HG03558 (cell line): ENCODE data around the gene A2M.

Source experiments
- ATAC-seq: cut with Tn5 transposase; IDR thresholded peaks from one replicate; pipeline ENCODE4 v1.9.1; 2021; ENCODE audit warnings: moderate number of reproducible peaks; ENCODE audit not compliant: unreplicated experiment; ENCODE audit errors: extremely low read depth

The A2M gene

DNA sequence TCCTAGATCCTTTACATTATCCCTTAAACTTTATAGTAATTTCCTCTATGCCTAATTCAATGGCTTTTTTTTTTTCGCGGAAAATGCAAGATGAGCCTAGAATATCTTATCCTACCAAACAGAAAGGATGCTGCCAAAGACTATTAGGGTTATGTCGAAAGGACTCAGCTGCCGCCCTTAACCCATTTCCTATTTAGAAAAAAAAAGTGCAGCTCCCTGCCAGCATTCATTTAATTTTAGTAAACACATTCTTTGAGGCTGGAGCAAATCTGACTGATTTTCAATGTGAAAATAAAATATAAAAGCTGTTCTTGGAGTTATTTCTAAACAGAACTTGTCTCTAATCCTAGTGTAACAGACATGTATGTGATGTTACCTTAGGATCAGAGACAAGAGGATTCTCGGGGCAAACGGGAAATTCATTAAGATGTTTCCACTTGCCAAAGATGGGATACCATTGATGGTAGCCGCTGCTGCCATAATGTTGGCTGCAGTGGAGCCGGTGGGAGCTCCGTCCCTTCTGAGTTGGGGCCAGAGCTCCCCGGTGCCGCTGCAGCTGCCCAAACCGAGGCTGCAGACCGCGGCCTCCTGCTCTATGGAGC lies 8.2 kb upstream of the A2M start:
- no peak for ATAC-seq

DNA sequence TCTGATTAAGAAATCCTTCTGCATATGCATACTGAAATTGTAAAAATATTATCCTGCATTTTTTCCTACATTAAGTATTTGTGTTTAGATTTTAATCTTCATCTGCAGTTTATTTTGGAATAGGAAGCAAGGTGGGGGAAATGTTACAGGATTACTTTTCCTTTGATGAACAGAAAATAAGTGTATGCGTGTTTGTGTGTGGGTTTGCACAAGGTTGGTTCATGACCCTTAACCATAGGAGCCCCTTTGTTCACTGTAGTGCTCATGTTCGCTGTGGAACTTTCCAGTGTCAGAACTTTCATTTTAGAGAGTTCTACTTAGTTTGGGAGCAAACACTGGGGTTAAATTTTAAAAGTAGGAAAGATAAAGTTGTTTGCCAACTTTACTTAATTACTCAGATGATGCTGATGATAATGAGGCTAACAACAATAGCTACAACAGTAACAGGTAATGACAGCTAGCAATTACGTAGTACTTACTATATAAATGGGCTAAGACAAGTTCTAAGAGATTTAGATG lies 6.4 kb upstream of the A2M start:
- ATAC-seq, result no peak

DNA sequence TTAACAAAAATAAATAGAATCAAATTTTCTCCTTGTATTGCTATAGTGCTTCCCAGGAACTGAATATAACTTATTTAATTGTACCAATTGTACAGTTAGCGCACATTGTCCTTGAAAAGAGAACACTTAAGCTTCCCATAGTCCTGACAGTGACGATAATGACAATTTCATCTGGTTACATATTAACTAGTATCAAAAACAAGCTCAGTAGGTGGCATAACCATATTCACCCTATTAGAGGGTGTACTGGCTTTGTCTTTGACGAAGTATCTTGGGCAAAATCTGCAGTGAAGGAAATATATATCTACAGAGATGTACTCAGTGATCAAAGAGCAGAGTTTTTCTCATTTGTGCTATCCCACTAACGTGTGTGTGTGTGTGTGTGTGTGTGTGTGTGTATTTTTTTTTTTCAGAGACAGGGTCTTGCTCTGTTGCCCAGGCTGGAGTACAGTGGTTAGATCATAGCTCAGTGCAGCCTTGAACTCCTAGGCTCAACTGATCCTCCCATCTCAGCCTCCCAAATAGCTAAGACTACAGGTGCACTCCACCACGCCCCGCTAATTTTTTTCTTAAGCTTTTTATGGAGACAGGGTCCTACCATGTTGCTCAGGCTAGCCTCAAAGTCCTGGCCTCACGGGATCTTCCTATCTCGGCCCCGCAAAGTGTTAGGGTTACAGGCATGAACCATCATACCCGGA lies 4.9 kb upstream of the A2M start:
- ATAC-seq, result no peak

DNA sequence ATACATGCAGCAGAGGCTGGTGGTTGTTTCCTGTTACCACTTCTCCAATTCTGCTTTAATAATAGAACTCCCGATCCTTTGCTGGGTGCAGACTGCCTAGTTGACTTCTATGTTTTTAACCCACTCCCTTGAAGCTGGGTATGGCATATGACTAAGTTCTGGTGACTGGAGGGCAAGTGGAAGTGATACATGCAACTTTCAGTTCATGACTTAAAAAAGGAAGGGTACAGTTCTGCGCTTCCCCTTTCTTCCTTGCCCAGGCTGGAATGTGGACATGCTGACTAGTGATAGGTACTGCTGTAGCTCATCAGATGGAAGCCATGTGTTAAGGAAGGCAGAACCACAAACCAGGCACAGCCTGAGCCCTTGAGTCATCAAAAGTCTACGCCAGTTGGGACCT lies 2.4 kb upstream of the A2M start:
- no peak for ATAC-seq

- no peak for ATAC-seq
Measured at GRCh38 chr12:9114946-9115345, 773 bp downstream of the A2M start.

- no peak for ATAC-seq
Measured at GRCh38 chr12:9113987-9114309, 1.8 kb downstream of the A2M start.

DNA sequence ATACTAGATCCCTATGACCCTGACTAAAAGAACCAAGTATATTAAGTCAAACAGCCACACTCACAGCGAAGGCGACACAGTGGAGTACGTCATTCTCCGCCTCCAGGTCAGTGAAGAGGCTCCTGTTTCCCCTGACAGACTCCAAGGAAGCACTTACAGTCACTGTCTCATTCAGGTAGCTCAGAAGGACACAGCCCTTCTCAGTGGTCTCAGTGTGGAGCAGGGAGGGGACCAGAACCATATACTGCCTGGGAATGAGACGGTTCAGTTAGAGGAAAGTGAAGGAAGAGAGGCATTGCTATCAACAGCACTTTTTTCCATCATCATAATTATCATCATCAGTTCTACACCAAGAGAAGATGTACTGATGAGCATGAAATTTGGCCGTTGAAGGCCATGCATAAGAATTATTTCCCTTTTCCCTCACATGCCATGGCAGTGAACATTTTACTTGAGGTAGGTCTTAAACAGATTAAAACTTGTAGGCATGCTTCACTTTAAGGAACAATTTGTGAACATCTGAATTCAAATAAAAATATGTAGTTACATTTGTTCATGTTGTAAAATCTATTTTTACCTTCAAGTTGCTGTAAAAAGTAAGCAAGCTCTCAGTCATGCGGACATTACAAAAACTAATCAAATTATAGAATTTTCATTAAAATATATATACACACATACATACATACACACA lies 2.3 kb downstream of the A2M start:
- ATAC-seq, result no peak

DNA sequence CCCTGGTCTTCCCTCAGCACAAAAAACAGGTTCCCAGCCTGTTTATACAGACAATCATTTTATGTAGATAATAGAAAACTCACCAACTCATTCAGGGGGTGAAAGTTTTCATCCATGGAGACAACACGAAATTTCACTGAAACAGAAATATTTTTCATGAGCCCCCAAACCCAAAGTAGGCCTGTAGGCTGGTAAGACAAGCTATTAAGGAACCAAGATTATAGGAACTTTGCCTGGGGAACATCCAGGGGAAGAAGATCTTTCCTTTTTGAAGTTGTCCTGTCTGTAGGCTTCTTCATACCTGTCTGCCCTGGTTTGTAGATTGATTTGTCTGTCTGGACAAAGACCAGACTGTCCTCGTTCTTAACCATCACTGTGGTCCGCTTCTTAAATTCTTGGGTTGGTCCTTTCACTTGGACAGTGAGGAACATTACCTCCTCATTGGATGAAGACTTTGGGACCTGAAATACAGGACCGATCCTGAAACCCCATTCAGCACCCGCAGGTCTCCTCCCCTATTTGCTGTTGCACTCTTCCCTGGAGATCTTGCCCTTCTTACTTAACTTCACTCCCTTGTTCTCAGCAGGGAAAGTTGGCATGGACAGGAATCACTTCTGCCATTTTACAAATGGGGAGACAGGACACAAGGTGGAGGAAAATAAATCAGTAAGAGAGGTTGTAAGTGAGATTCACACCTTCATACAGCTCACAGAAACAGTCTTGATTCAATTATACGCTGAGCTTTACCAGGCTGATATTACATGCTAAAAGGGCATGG lies 3.5 kb downstream of the A2M start:
- no peak for ATAC-seq

- ATAC-seq, result no peak
Measured at GRCh38 chr12:9111525-9111924, 4.2 kb downstream of the A2M start.

DNA sequence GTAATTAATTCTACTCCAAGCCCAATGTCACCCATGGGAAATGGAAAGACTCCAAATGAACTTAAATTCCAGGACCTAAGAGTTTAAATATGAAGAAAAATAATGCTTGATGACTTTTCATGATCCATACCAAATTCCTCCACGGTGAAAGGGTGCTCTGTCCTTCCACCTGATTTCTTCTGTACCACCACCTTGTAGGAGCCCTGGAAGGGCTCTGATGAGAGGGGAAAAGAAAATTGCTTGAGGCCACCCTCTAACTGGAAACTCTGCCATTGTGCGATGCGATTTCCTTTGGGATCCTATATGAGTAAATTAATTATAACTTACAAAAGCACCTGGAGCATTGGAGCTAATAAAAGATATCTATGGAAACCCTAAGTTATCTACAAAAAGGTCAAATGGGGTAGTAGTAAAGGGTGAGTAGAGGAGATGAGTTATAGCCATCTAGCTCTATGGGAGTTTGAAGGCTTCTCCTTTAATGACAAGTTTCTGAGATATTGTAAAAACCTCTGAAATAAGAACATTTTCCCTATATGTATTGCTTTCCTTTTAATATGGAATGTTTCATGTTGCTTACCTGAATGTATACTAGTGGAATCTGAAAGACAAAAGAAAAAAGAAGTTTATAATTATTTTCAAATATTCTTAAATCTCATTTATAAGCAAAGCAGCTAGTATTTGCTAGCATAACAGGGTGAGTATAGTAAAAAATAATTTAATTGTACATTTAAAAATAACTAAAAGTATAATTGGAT lies 5.8 kb downstream of the A2M start:
- no peak for ATAC-seq

DNA sequence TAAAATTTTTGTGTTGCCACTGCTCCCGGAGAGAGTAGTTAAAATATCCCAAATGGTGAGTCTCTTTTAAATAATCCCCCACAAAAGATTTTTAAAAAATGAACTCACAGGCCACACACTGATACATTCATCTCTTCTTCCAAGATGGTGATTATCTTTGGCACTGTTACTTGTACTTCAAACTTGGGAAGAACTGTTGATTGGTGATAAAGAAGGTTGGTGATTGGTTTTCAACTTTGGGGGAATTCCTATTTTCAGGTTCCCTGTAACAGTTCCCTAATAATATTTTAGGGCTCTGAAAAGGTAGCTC lies 6.6 kb downstream of the A2M start:
- ATAC-seq, result no peak

DNA sequence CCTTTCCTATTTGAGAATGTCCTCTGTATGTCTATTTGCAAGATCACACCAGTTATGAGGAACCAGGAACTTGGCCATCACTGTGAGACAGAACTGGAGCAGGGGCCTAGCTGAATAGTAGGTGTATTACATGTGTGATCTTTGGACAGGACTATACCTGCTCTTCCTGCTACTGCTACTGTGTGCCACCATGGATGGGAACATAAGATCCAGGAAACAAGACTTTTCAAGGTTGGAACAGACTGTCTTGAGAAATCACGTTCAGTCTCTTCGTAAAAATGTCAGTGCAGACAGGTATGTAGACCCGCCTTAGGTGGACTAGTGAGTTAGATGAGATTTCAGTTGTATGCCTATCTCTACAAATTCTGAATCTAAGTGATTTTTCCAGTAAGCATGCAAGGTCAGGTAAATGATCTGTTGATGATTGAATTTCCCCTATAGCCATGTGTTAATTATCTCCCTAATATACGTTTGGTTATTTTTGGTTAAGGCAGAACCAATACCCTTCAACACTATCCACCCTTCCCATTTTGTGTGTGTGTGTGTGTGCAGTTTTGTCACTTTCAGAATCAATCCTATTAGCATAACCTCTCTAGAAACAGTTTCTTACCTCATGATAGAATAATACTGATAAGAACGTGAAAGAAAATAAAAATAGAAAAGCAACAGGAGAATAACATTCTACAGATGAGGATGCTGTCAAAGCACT lies 7.1 kb downstream of the A2M start:
- no peak for ATAC-seq

DNA sequence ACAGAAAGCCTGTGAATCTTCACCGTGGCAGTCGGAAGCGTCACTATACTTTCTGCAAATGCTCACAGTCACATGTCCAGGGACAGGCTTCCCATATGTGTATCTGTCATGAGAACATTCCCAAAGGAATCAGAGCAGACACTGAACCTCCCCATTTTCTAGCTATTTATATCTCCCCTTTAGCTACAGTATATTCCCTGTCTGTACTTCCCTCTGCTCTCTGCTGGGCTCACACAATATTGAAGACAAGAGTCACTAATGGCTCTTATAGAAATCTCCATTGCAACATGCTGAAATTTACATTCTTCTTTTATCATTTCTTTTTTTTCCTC lies 8.2 kb downstream of the A2M start:
- no peak for ATAC-seq

GRCh38 chr12:9106610-9107541 lies 8.8 kb downstream of the A2M start:
- no peak for ATAC-seq

- ATAC-seq, result no peak
Measured at GRCh38 chr12:9106067-9106466, 9.7 kb downstream of the A2M start.

GRCh38 chr12:9104767-9105423 lies 10.8 kb downstream of the A2M start:
- no peak for ATAC-seq

- no peak for ATAC-seq
Measured at GRCh38 chr12:9104087-9104486, 11.6 kb downstream of the A2M start.

DNA sequence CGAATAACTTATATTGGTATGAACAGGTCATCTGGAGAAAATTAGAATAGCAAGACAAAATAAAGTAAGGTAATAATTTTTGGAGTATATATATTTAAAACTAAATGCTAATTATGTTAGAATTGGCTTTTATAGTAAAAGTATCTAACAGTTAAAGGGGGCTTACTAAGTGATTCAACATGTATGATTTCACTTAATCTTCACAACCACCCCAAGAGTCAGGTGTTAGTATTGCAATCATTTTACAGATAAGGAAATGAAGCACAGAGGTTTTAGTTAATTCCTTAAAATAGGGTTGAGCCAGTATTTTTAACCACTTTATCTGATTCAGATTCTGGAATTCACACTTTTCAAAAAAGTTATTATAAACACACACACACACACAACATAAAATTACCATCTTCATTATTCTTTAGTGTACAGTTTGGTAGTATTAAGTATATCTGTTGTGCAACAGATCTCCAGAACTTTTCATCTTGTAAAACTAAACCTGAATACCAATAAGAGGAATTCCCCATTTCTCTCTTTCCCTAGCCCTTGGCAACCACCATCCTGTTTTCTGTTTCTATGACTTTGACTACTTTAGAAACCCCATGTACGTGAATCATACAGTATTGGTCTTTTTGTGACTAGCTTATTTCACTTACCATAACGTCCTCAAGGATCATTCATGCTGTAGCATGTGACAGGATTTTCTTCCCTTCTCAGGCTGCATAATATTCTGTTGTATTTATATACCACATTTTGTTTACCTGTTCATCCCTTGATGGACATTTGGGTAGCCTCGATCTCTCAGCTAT lies 12.5 kb downstream of the A2M start:
- no peak for ATAC-seq
